ENCODE results near the gene CSTB.

DNA sequence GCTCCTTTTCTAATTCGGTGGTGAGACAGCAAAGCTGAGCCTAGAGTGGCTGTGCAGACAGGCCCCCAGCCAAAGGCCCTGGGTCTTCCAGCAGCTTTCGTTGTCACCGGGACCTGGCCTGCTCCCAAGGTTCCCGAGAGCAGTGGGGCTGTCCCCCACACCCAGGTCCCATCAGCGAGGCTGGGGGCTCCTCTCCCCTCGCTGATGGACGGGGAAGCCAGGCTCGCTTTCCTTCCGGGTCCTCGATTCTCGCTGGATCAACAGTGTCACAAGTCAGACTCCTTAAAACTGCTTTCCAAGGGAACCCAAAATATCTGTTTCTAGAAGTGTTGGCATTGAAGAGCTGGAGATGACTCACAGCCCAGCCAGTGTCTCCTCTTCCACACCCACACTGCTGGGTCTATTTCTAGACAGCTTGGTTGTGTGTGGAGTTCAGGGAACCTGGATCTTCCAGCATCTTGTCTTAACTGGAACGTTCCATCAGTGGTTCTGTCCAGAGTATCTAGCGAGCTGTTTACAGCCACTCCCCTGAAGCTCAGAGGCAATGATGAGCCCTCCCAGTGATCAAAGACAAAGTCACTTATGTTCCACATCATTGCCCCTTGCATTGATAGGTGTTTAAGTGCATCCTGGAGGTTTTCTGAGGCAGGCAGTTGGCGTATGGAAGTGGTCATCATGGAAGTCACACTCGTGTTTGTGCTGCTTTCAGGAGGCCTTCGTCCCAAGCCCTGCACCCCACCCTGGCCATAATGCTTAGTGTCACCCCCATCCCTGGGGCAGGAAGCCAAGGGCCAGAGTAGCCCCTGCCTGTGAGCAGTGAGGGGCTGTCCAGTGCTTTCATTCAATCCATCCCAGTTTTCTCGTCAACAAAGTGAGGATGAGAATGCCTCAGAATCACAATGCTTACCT, 48.5 kb upstream of the CSTB start:
- TF ChIP-seq, protein P1, sequence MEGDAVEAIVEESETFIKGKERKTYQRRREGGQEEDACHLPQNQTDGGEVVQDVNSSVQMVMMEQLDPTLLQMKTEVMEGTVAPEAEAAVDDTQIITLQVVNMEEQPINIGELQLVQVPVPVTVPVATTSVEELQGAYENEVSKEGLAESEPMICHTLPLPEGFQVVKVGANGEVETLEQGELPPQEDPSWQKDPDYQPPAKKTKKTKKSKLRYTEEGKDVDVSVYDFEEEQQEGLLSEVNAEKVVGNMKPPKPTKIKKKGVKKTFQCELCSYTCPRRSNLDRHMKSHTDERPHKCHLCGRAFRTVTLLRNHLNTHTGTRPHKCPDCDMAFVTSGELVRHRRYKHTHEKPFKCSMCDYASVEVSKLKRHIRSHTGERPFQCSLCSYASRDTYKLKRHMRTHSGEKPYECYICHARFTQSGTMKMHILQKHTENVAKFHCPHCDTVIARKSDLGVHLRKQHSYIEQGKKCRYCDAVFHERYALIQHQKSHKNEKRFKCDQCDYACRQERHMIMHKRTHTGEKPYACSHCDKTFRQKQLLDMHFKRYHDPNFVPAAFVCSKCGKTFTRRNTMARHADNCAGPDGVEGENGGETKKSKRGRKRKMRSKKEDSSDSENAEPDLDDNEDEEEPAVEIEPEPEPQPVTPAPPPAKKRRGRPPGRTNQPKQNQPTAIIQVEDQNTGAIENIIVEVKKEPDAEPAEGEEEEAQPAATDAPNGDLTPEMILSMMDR (conservative IDR thresholded peaks at IDR 0.05; ENCODE audit: low read depth, low read length), result no peak
- TF ChIP-seq EZH2 (IDR thresholded peaks at IDR 0.05; ENCODE audit: low read length, unreplicated experiment), result no peak
